Transverse colon (tissue), 4 donors: Measurements from ENCODE around the gene KCTD2. TPM values are rescaled to one million over a fixed set of nuclear protein-coding genes. Genes with fewer than 3 reads are reported as not detected.

Source experiments
- DNase-seq: peaks from one replicate; pipeline ENCODE4 v3.0.0-alpha.2; 2019
- H3K27ac ChIP-seq, 4 donors: fragments of 200-600 bp; sonication (generic); 2 replicates each; pipeline ENCODE4 v1.5.1; 2016 to 2018; ENCODE audit warnings: inconsistent platforms in 4 of 4
- H3K27me3 ChIP-seq: fragments of 200-600 bp; sonication (generic); 2 replicates; pipeline ENCODE4 v1.5.1; 2017; ENCODE audit warnings: inconsistent platforms
- H3K36me3 ChIP-seq, 4 donors: fragments of 200-600 bp; sonication (generic); 2 replicates each; pipeline ENCODE4 v1.5.1; 2017 to 2019; ENCODE audit warnings: inconsistent platforms in 4 of 4
- H3K4me1 ChIP-seq, 4 donors: fragments of 200-600 bp; sonication (generic); 2 replicates each; pipeline ENCODE4 v1.5.1; 2017 to 2020; ENCODE audit warnings: inconsistent platforms in 4 of 4
- H3K4me3 ChIP-seq, 4 donors: fragments of 200-600 bp; sonication (generic); 1 replicate in 1 of 4; 2 replicates in 3 of 4; pipeline versions ENCODE4 v1.5.1 to v1.6.1; 2017 to 2019; ENCODE audit warnings: inconsistent platforms in 4 of 4
- H3K9me3 ChIP-seq, 2 donors: fragments of 200-600 bp; sonication (generic); 2 replicates each; pipeline ENCODE4 v1.5.1; 2017 to 2019; ENCODE audit warnings: inconsistent platforms in 2 of 2
- EP300 ChIP-seq: sonication (generic); formaldehyde crosslinking; IDR thresholded peaks from one replicate; pipeline ENCODE4 v1.6.1; 2017; ENCODE audit warnings: antibody characterized with exemption, low read depth
- POLR2A ChIP-seq: fragments of 450-650 bp; IDR thresholded peaks from one replicate; pipeline ENCODE4 v1.6.1; 2016; ENCODE audit warnings: antibody characterized with exemption, mild to moderate bottlenecking, moderate library complexity
- POLR2AphosphoS5 ChIP-seq, 3 donors: sonication (generic); formaldehyde crosslinking; IDR thresholded peaks; one replicate each; pipeline ENCODE4 v1.6.1; 2016; ENCODE audit warnings: antibody characterized with exemption in 3 of 3
- WGBS, 2 donors: methylation state at CpG; one replicate each; pipeline ENCODE4 v1.1.5; 2018; ENCODE audit warnings: low coverage in 1 of 2; 5-methylcytosine and 5-hydroxymethylcytosine counted together
- in situ Hi-C, 4 donors: fragments of 200-750 bp; cut with MboI; loops; one replicate each; pipeline versions ENCODE4 v1.15.0 to v1.15.1; 2017; ENCODE audit warnings: low sequenced_read_pairs in 3 of 4, low pct_ligation_motif_present in 1 of 4, low pct_unique_long_range_greater_than_20kb in 1 of 4
- intact Hi-C: fragments of 100-400 bp; cut with DNase I; formaldehyde crosslinking; loops from one replicate; pipeline ENCODE4 v1.15.1; 2023; ENCODE audit warnings: low total_unique reads
- total RNA-seq, 4 donors: library from RNA; depleted of rRNA; stranded (reverse); fragments of >200 nt; gene quantifications; one replicate each; pipeline ENCODE4 v1.1.0, GENCODE V29; 2016
- TF ChIP-seq, protein P1 (sequence below), 5 experiments: fragments of 200-600 bp in 3 of 5; fragments of 450-650 bp in 2 of 5; sonication (generic) in 3 of 5; IDR thresholded peaks; 1 replicate in 2 of 5; 2 replicates in 3 of 5; pipeline ENCODE4 v1.5.1; 2016 to 2017; ENCODE audit warnings: antibody characterized with exemption in 5 of 5, inconsistent platforms in 3 of 5, mild to moderate bottlenecking in 2 of 5, moderate library complexity in 1 of 5

The KCTD2 gene
- total RNA-seq, 4 donors from 2014 or later: 14.5 to 24.7 (median 19.7) TPM

- no peak overlapping the region for H3K27ac ChIP-seq
- 80% methylated on average over 3 to 13 of the region's 13 CpGs for WGBS, 2 donors
- intact Hi-C loops (no loop called here), in situ Hi-C loops (no loop called here)
- peaks cover 24 to 54% (median 35%) of the 10 kb centered on the region in 4 donors for H3K4me1 ChIP-seq
- no peaks in the 10 kb centered on the region for H3K27me3 ChIP-seq
- no peak for TF ChIP-seq POLR2AphosphoS5 (IDR thresholded peaks at IDR 0.05)
- TF ChIP-seq, protein P1, sequence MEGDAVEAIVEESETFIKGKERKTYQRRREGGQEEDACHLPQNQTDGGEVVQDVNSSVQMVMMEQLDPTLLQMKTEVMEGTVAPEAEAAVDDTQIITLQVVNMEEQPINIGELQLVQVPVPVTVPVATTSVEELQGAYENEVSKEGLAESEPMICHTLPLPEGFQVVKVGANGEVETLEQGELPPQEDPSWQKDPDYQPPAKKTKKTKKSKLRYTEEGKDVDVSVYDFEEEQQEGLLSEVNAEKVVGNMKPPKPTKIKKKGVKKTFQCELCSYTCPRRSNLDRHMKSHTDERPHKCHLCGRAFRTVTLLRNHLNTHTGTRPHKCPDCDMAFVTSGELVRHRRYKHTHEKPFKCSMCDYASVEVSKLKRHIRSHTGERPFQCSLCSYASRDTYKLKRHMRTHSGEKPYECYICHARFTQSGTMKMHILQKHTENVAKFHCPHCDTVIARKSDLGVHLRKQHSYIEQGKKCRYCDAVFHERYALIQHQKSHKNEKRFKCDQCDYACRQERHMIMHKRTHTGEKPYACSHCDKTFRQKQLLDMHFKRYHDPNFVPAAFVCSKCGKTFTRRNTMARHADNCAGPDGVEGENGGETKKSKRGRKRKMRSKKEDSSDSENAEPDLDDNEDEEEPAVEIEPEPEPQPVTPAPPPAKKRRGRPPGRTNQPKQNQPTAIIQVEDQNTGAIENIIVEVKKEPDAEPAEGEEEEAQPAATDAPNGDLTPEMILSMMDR (IDR thresholded peaks at IDR 0.05): no peak
- no peak for TF ChIP-seq POLR2A
- TF ChIP-seq EP300: no peak
- H3K4me3 ChIP-seq: no peak overlapping the region
- H3K36me3 ChIP-seq: no peaks in the 10 kb centered on the region
- DNase-seq: no peak
- no peaks in the 10 kb centered on the region for H3K9me3 ChIP-seq
Observed at GRCh38 chr17:75081611-75082540, 34.9 kb downstream of the KCTD2 start.

GRCh38 chr17:75082683-75083082 lies 35.7 kb downstream of the KCTD2 start:
- no peak for TF ChIP-seq POLR2A
- no peak for TF ChIP-seq EP300
- TF ChIP-seq, protein P1 (IDR thresholded peaks at IDR 0.05): no peak
- TF ChIP-seq POLR2AphosphoS5 (IDR thresholded peaks at IDR 0.05): no peak
- in situ Hi-C loops: no loop called here

DNA sequence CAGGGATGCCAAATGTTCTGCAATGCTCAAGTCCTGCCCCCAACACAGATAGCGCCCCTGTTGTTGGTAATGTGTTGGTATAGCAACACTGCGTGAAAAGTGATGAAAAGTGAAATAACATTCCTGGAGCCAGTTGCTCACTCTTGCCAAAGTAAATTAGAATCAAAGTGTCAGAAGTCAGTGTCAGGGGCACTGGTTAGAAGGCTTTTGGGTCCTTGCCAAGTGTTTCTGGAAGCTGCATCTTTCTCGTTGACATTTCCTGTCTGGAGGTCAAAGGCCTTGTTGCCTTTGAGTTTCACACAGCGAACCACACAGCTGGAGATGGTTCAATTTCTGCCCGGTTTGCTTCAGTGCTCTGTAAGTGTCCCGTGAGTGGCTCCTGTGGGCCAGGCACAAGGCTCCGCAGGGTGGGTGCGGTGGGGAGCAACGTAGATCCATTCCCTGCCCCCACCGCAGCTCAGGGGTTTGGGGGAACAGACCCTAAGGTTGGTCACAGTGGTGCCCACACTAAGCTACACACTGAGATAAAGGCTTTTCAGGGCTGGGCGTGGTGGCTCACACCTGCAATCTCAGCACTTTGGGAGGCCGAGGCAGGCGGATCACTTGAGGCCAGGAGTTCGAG lies 37.1 kb downstream of the KCTD2 start:
- TF ChIP-seq POLR2AphosphoS5 (IDR thresholded peaks at IDR 0.05) (no peak), POLR2A (no peak), EP300 (no peak)
- TF ChIP-seq, protein P1 (IDR thresholded peaks at IDR 0.05): no peak
- Histone ChIP-seq H3K36me3 (no peaks in the 10 kb centered on the region), H3K27me3 (no peaks in the 10 kb centered on the region), H3K4me1 (peaks cover 25 to 50% (median 33%) of the 10 kb centered on the region in 4 donors), H3K4me3 (no peak overlapping the region), H3K9me3 (no peaks in the 10 kb centered on the region), H3K27ac (peak overlapping the region in 1 of 4 donors; percentile 8)
- intact Hi-C loops: no loop called here
- WGBS, 2 donors: 66 to 72% methylated on average over 5 to 14 of the region's 14 CpGs
- DNase-seq: no peak
- in situ Hi-C loops: no loop called here

More at GRCh38 chr17:75082683-75083082, 35.7 kb downstream of the KCTD2 start:
- whole genome bisulfite sequencing, 2 donors: 69 to 86% methylated on average over 6 of the region's 6 CpGs
- H3K4me1 ChIP-seq: peaks cover 24 to 52% (median 34%) of the 10 kb centered on the region in 4 donors
- H3K27me3 ChIP-seq: no peaks in the 10 kb centered on the region
- no peak for DNase-seq
- no peak overlapping the region for H3K4me3 ChIP-seq
- H3K36me3 ChIP-seq: no peaks in the 10 kb centered on the region
- H3K9me3 ChIP-seq: no peaks in the 10 kb centered on the region
- no peak overlapping the region for H3K27ac ChIP-seq
- intact Hi-C loops: no loop called here

DNA sequence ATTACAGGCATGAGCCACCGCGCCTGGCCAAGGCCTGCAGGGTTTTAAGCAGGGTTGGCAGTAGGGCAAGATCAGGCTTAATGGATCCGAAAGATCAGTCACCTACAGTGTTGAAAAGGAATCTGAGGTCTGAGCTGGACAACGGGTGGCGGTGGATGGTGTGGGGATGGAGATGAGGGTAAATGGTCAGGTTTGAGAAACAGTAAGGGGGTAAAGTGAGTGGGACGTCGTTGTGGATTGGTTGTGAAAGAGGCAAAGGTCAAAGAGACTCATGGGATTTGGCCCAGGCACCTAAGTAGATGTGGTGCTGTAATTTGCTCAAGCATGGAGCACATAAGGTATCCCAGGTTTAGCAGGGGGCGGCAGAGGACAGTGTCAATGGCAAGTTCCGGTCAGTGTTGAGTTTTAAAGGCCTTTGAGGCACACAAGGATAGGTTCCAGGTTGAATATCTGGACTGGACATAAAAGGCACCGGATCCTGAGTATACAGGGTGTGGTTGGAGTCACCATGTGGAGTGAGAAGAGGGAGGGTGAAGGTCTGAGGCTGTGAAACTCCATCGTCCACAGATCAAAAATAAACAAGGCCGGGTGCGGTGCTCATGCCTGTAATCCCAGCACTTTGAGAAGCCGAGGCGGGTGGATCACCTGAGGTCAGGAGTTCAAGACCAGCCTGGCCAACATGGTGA lies 39.6 kb downstream of the KCTD2 start:
- Histone ChIP-seq H3K27me3 (no peaks in the 10 kb centered on the region), H3K4me3 (peak overlapping the region in 1 of 4 donors; percentile 64), H3K9me3 (no peaks in the 10 kb centered on the region), H3K36me3 (no peaks in the 10 kb centered on the region), H3K27ac (peak overlapping the region; percentile 96 to 98 (median 96)), H3K4me1 (peaks cover 30 to 64% (median 40%) of the 10 kb centered on the region in 4 donors)
- in situ Hi-C loops (no loop called here), intact Hi-C loops (no loop called here)
- TF ChIP-seq EP300: no peak
- TF ChIP-seq, protein P1 (IDR thresholded peaks at IDR 0.05): no peak
- peak in 1 of 3 donors; percentile 5 for TF ChIP-seq POLR2AphosphoS5 (IDR thresholded peaks at IDR 0.05)
- no peak for TF ChIP-seq POLR2A
- WGBS, 2 donors: 65 to 70% methylated on average over 13 to 15 of the region's 15 CpGs
- peak; percentile 66 for DNase-seq
